NB4 (cell line): ENCODE data around the gene RNF150.

Experiments used
- POLR2A ChIP-seq: IDR thresholded peaks from 2 replicates; pipeline ENCODE4 v1.6.1; 2011; ENCODE audit warnings: mild to moderate bottlenecking; ENCODE audit not compliant: insufficient read length; ENCODE audit errors: extremely low read depth
- TF ChIP-seq, protein P1 (sequence below): IDR thresholded peaks from 2 replicates; pipeline ENCODE4 v1.6.1; 2011; ENCODE audit warnings: low read depth, low read length
- TF ChIP-seq, protein P2 (sequence below): IDR thresholded peaks from one replicate; pipeline ENCODE4 v1.5.1; 2012; ENCODE audit warnings: low read depth, low read length

DNA sequence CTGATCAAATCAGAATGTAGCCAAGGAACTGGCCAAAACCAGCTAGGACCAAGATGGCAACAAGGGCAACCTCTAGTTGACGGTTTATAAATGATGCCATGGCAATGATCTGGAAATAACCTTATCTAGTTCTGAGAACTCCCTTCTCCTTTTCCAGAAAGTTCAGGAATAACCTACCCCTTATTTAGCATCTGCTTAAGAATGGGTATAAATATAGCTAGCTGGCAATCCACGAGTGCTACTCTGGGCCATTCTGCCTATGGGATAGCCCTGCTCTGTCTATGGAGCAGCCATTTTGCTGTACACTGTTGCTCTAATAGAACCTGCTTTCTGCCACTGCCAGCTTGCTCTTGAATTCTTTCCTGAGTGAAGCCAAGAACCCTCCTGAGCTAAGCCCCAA is 192.7 kb downstream of the RNF150 start:
- TF ChIP-seq, protein P1, sequence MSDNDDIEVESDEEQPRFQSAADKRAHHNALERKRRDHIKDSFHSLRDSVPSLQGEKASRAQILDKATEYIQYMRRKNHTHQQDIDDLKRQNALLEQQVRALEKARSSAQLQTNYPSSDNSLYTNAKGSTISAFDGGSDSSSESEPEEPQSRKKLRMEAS = no peak
- TF ChIP-seq, protein P2, sequence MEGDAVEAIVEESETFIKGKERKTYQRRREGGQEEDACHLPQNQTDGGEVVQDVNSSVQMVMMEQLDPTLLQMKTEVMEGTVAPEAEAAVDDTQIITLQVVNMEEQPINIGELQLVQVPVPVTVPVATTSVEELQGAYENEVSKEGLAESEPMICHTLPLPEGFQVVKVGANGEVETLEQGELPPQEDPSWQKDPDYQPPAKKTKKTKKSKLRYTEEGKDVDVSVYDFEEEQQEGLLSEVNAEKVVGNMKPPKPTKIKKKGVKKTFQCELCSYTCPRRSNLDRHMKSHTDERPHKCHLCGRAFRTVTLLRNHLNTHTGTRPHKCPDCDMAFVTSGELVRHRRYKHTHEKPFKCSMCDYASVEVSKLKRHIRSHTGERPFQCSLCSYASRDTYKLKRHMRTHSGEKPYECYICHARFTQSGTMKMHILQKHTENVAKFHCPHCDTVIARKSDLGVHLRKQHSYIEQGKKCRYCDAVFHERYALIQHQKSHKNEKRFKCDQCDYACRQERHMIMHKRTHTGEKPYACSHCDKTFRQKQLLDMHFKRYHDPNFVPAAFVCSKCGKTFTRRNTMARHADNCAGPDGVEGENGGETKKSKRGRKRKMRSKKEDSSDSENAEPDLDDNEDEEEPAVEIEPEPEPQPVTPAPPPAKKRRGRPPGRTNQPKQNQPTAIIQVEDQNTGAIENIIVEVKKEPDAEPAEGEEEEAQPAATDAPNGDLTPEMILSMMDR = no peak
- TF ChIP-seq POLR2A = no peak
